Measurements from ENCODE around the gene POLR2E. TPM values are rescaled to one million over a fixed set of nuclear protein-coding genes. Genes with fewer than 3 reads are reported as not detected.

The POLR2E gene
- total RNA-seq, 1 donor from 2014 or later = 155 TPM

- Histone ChIP-seq H3K27me3 (no peaks in the 10 kb centered on the region), H3K4me3 (no peak overlapping the region), H3K9me3 (no peaks in the 10 kb centered on the region), H3K36me3 (peaks cover 16% of the 10 kb centered on the region), H3K4me1 (peaks cover 32% of the 10 kb centered on the region), H3K27ac (peak overlapping the region; percentile 65)
- peak; percentile 2 for ATAC-seq
- DNase-seq = no peak
- intact Hi-C loops (cut with DNase I) = no loop called here
- no peak for TF ChIP-seq CTCF (IDR thresholded peaks at IDR 0.05)
Measured at GRCh38 chr19:1076046-1076386, 19.2 kb downstream of the POLR2E start.

GRCh38 chr19:1074544-1075283, 20.5 kb downstream of the POLR2E start:
- H3K27ac ChIP-seq = peak overlapping the region; percentile 65
- H3K36me3 ChIP-seq = peaks cover 4% of the 10 kb centered on the region
- H3K4me3 ChIP-seq = peak overlapping the region; percentile 28
- intact Hi-C loops (cut with DNase I) = no loop called here
- TF ChIP-seq CTCF (IDR thresholded peaks at IDR 0.05) = no peak
- DNase-seq = peak; percentile 97
- H3K27me3 ChIP-seq = no peaks in the 10 kb centered on the region
- peak; percentile 78 for ATAC-seq
- peaks cover 39% of the 10 kb centered on the region for H3K4me1 ChIP-seq
- H3K9me3 ChIP-seq = no peaks in the 10 kb centered on the region

GRCh38 chr19:1073956-1074517, 21.1 kb downstream of the POLR2E start:
- no peak for TF ChIP-seq CTCF (IDR thresholded peaks at IDR 0.05)
- ATAC-seq (no peak), DNase-seq (no peak)
- peaks cover 46% of the 10 kb centered on the region for H3K4me1 ChIP-seq
- intact Hi-C loops (cut with DNase I) = no loop called here
- H3K9me3 ChIP-seq = no peaks in the 10 kb centered on the region
- H3K36me3 ChIP-seq = no peaks in the 10 kb centered on the region
- peak overlapping the region; percentile 26 for H3K4me3 ChIP-seq
- no peaks in the 10 kb centered on the region for H3K27me3 ChIP-seq
- peak overlapping the region; percentile 58 for H3K27ac ChIP-seq

GRCh38 chr19:1073063-1073955, 21.9 kb downstream of the POLR2E start:
- Histone ChIP-seq H3K4me1 (peaks cover 53% of the 10 kb centered on the region), H3K4me3 (no peak overlapping the region), H3K27me3 (no peaks in the 10 kb centered on the region), H3K9me3 (no peaks in the 10 kb centered on the region), H3K36me3 (no peaks in the 10 kb centered on the region), H3K27ac (no peak overlapping the region)
- intact Hi-C loops (cut with DNase I) = no loop called here
- DNase-seq = no peak
- ATAC-seq = no peak
- TF ChIP-seq CTCF (IDR thresholded peaks at IDR 0.05) = no peak

GRCh38 chr19:1072371-1073015, 22.7 kb downstream of the POLR2E start:
- DNase-seq = no peak
- no peak for ATAC-seq
- H3K36me3 ChIP-seq = no peaks in the 10 kb centered on the region
- H3K9me3 ChIP-seq = no peaks in the 10 kb centered on the region
- H3K27ac ChIP-seq = no peak overlapping the region
- TF ChIP-seq CTCF (IDR thresholded peaks at IDR 0.05) = no peak
- H3K27me3 ChIP-seq = no peaks in the 10 kb centered on the region
- peaks cover 55% of the 10 kb centered on the region for H3K4me1 ChIP-seq
- intact Hi-C loops (cut with DNase I) = no loop called here
- no peak overlapping the region for H3K4me3 ChIP-seq

All from upper lobe of right lung (tissue), 1 donor.